Fibroblast of skin of right biceps (primary cell): ENCODE data around the gene AMER3.
A peak's percentile ranks its signal among the peaks of the same experiment; 100 is the strongest.

Experiments used
- DNase-seq: peaks from one replicate; pipeline ENCODE4 v3.0.0-alpha.2; 2013

The AMER3 gene

GRCh38 chr2:130754811-130755210 lies 529 bp upstream of the AMER3 start:
- no peak for DNase-seq

- DNase-seq = peak; percentile 19
These were observed 923 bp downstream of the AMER3 start for GRCh38 chr2:130756053-130756873.

GRCh38 chr2:130756874-130757668 lies 1.7 kb downstream of the AMER3 start:
- DNase-seq = no peak

DNA sequence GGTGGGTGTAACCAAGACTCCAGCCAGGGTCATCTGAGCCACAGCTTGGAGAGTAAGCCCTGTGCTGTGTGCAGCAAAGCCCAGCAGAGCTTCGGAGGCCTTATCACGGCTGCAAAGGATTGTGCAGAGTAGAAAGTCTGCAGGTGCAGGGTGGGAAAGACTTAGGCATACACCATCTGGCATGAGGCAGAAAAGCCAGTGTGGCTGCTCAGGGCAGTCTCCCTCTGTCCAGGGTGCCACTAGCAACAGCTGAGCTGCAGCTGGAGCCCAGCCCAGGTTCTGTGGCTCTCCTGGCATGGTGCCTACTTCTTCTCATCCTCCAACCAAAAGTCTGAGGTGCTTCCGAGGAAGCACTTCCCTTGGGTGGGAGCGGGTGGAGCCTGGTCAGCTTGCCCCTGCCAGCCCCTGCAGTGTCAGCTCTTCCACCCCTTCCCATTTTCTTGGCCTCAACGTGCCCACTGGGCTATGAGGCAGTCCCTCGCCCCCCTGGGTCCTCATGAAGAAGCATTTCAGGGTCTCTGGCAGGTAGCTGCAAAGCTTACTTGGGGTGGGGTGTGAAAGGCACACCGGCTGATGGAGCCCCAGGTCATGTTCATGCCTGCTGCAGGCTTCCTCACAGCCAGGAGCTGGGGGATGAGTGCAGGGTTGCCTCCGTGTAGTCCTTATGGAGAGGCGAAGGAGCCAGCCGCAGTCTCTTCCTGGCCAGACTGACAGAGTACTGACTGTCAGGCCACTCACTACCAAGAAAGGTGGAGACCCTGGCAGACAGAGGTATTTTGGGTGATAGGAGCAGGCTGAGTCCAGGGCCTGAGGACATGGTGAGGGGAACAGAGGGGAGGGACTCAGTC lies 4.8 kb downstream of the AMER3 start:
- peak; percentile 2 for DNase-seq

DNA sequence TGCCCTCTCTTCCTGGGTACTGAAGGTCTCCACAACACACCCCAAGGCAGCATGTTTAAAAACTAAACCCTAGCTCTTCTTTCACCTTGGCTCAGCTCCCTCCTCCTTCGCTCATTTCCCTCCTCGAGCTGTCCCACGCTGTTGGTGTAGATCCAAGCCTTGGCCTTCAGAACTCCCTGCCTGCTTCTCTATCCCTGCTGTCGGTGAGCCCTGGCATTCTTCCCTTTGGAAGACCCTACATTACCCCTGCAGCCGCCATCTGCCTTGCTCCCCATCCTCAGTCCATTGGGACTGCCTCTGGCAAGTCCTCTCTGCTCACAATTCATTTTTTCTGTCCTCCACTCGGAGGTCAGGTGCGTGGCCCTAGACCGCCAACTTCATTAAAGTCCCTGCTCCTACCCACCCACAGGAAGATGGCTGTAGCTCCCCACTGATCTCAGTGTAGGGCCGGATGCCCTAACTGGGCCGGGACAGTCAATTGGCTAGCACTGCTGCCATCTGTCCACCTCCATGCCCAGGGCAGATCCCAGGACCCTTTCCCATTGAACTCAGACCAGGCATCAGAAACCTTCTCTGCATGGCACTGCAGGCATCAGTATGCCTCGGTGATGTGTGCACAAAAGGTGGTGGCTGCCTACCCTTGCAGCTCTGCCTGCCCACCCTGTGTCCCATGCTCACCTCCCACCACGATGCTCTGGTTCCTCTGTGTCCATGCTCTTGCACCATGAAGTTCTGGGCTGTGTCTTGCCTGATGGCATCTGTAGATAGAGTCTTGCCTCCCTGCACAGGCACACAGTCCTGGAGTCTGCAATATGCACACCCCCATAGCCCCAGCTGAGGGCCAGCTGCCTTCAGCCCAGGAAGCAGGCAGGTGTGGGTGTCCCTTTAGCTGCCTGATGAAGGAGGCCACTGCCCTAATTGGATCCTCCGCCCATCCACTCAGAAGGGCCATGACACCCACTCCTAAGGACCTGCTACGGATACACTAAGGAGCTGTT lies 5.7 kb downstream of the AMER3 start:
- DNase-seq = no peak

DNA sequence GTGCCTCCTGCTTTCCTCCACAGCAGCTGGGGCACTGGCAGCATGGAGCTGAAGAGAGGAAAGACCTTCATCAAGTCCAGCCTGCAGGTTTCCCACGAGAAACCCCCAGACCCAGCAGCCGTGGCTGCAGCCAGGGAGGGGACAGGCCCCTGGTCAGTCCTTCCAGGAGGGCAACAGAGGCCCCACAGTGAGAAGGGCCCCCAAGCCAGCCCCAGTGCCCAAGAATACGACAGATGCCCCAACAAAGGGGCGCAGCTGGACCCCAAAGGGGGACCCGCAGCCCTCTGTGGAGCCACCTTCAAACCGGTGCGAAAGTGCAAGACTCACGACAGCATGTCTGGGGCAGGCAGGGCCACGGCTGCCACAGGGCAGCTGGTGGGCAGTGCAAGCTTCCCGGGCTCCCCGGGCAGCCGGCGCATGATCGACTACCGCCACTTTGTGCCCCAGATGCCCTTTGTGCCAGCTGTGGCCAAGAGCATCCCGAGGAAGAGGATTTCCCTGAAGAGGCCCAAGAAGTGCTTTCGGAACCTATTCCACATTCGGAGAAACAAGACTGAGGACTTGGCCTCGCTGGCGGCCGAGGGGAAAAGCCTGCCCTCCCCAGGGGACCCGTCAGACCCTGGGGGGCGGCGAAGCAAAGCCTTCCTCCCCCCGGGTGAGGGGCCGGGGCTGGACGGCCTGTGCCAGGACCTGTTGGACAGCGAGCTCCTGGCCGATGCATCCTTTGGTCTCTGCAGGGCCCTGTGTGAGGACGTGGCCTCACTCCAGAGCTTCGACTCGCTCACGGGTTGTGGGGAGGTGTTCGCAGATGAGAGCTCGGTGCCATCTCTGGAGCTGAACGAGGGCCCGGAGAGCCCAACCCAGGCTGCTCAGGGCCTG lies 6.9 kb downstream of the AMER3 start:
- no peak for DNase-seq

DNA sequence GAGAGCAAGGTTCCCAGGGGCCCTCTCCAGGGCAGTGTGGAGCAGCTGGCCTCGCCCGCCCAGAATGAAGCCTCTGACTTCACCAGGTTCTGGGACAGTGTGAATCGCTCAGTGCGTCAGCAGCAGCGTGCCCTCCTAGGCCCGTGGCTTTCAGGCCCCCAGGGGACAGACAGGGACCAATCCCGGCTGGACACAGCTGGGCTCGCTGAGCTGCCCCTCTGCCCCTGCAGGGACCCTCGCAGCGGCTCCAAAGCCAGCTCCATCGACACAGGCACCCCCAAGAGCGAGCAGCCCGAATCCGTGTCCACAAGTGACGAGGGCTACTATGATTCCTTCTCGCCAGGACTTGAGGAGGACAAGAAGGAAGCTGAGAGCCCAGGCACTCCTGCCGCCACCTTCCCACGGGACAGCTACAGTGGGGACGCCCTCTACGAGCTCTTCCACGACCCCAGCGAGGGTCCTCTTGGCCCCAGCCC lies 7.6 kb downstream of the AMER3 start:
- no peak for DNase-seq

DNA sequence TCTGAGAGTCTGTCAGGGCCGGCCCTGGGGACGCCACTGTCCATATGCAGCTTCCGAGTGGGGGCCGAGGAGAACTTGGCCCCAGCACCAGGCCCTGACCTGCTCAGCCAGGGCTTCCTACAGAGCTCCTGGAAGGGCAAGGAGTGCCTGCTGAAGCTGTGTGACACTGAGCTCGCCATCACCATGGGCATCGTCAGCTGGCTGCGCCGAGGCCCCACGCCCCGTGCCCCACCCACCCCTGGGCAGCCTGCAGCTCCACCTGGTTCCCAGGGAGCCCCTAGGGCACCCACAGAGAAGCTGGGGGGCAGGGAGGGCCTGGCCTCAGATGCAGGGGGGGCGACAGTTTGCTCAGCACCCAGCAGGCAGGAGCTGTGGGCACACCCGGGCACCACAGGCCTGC lies 8.1 kb downstream of the AMER3 start:
- DNase-seq = no peak

DNA sequence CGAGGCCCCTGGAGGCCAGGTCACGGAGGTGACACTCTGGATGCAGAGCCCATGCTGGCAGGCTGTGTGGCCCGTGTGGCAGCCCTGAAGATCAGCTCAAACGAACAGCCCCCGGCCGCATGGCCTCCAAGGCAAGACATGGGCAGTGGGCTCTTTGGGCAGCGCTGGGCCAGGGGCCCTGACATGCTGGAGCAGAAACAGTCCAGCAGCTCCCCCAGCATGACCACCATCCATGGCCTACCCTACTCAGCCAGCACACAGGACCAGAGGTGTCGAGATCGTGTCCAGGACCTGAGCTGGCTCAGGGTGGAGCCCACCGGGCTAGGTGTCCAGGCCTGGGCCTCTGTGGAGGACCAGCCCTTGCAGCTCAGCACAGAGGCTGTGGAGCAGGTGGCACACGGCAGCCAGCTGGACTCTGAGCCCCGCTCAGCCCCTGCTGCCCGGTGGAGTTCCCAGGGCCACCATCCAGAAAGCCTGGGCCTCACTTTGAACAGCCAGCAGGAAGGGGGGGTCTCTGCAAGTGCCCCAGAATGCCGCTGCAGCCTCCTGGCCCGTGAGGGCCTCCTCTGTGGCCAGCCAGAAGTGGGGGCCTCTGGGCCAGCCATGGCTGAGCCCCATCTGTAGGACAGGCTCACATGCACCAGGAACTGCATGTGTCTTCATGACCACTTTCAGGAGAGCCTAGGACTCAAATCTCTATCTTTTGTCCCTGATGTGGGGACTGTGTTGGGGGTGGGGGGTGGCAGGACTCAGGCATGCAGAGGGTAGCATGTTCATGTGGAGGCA lies 8.9 kb downstream of the AMER3 start:
- no peak for DNase-seq

DNA sequence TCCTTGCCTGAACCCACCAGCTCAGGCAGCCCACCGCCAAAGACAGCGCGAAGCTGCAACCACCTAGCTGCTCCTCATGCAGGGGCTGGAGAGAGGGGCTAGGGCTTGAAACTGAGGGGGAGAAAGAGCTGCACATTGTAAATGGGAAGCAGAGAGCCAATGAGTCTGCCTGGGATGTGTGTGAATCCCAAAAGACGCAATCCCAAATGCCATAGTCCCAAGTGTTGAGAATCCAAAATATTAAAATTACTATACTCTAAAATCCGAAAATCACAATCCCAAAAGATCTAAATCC lies 9.4 kb downstream of the AMER3 start:
- no peak for DNase-seq

DNA sequence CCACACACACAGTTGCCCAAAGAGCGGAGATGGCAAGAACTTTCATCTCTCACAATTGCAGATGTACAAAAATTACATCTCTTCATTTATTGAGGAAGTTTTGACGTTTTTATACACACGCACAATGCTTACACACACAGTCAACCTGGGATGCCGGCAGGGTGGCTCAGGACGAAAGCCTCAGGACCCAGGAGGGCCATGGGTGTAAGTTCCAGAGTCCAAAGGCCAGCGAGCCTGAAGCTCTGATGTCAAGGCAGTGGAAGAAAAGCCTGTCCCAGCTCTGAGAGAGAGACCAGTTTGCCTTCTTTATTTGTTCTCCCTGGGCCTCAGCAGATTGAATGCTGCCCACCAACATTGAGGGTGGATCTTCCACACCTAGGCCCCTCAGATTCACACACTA lies 10.1 kb downstream of the AMER3 start:
- DNase-seq = no peak

DNA sequence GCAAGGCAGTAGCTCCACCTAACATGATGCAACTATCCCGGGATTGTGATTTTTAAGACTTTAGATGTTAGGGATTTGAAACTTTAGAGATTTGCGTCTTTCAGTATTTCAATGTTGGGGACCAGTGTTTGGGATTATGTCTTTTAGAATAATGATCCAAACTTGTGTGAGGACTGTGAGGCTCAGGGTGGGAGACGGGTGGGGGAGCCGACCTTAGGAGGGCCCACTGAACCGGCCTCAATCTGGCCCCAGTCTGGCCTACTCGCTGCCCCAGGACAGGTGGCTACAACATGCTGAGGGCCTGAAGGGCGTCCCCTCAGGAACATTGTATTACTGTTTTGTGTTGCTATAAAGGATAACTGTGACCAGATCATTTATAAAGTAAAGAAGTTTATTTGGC lies 10.7 kb downstream of the AMER3 start:
- no peak for DNase-seq

- no peak for DNase-seq
These were observed 11.5 kb downstream of the AMER3 start for GRCh38 chr2:130766711-130767407.

DNA sequence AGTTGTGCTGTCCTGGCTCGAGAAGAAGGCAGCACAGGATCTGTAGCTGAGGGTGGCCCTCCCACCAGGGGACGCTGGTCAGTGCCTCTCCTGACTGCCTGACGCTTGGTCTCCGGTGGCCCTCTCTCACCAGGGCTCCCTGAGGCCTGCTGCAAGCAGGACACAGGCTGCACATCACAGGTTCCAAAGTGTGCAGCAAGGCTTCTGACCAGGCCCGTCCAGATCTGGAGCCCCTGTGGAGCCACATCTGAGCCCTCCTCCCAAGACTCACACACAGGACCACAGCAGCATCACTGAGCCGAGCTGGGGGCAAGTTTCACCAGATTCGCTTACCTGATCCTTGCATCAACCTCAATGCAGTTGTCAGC lies 12.1 kb downstream of the AMER3 start:
- no peak for DNase-seq

DNA sequence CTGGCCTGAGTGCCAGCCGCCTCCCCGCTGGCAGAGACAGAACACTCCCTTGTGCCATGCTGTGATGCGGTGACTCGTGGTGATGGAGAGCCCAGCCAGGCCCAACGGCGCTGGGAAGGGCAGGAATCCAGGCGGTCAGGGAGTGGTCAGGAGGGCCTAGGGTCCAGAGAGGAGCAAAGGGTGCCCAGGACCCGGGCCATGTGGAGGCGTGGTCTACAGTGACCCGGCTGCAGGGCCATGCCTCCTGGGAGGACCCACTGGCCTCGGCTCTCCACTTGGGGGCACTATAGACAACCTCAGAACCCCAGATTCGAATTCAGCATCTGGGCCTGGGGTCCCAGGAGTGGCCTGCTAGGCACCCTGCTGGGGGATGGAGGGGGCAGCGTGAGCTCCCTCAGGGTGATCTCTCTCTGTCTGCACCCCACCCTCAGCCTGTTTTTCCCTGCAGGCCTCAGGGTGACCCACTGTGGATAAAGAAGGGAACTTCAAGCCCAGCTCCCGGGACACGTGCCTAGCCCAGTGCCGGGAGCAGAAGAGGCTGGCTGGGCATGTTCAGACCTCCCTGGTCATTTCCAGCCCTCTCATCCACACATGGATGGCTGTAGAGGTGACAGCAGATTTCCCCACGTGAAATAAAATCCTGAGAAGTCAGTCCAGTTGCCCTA lies 13.0 kb downstream of the AMER3 start:
- no peak for DNase-seq

GRCh38 chr2:130769343-130769907 lies 14.1 kb downstream of the AMER3 start:
- no peak for DNase-seq

- no peak for DNase-seq
These were observed 21.2 kb downstream of the AMER3 start for GRCh38 chr2:130776550-130776949.

DNA sequence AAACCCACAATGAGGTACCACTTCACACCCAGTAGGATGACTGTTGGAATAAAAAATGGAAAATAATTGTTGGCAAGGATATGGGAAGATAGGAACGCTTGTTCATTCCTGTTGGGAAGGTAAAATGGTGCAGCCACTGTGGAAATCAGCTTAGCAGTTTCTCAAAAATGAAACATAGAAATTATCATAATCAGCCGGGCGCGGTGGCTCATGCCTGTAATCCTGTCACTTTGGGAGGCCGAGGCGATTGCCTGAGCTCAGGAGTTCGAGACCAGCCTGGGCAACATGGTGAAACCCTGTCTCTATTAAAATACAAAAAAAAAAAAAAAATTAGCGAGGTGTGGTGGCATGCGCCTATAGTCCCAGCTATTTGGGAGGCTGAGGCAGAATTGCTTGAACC lies 23.4 kb downstream of the AMER3 start:
- no peak for DNase-seq
